HG02678 (cell line): ENCODE data around the gene ACTRT3.
"Not testable (repeated sequence)": the region's sequence is repeated elsewhere in the genome, so short reads cannot be mapped to it uniquely, and the experiment has no call there.

ENCODE experiments used
- ATAC-seq: cut with Tn5 transposase; IDR thresholded peaks from one replicate; pipeline ENCODE4 v1.9.1; 2021; ENCODE audit warnings: mild to moderate bottlenecking, moderate library complexity; ENCODE audit not compliant: unreplicated experiment

ACTRT3 gene

DNA sequence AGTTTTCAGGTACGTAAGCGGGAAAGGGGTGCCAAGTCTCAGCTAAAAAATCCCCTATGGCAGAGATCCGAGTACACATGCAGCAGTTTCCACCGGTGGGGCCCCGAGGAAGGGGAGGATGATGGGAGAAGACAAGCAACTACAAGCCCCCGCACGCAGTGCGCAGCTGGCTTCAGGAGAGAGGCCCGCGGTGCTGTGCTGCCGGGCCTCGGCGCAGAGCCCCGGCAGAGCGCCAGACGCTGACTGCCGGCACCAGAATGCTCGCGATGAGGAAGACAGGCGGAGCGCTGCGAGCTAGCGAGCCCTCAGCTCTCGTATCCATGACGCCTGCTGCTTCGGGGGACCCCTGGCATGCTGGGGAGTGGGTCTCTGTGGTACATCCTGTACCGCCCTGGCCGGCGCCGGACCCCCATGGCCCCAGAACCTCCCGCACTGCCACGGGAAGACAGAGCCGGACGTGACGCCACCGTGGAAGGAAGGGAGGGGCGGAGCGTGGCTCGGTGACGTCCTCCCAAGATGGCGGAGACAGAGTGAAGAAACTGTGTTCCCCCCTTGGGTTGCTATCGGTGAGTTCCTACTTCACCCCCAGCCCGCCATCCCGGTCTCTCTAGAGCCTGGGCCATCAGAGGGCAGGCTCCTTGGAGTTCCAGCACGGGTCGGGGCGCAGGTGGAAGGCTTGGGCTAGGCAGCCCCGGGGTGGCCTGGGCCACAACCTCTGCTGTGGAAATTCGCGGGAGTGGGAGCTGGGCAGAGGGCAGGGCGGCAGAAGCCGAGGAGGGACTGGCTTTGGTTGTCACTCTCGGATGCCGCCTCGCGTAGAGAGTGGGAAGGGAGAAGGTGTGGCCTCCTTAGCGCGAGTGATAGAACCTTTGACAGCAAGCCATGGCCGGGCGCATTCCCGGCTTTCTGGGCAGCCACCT lies 3.8 kb upstream of the ACTRT3 start, which contains the start of gene MYNN:
Gene MYNN, plus strand, starts transcription at position 500 of the 920 bp plus-strand sequence. CDS start 900 bp downstream, outside the sequence.
- peak; percentile 80 for ATAC-seq

DNA sequence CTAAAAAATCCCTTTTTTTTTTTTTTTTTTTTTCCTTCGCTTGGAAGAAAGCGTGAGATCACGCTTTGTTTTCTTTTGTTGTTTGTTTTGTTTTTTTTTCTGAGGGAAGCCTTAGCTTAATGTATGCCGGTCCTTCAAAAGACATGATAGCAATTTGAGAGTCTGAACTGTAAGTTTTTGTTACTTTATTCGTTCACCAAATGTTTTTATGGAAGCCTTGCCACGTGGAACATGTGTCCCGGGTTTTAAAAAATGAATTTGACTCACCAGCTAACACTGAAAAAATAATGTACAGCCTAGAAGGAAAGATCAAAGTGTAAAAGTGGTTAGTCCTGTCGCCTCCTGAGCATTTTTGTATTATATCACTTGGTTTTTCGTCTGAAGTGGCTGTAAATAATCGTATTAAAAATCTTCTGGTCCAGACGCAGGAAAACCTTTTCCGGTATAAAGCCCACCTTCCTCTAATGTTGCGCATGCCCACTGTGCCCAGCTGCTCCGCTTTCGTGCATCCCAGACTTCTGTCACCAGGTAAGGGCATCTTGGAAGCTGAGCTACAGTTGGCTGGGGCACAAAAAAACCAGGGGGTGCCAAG lies 3.0 kb upstream of the ACTRT3 start:
- peak; percentile 20 for ATAC-seq

DNA sequence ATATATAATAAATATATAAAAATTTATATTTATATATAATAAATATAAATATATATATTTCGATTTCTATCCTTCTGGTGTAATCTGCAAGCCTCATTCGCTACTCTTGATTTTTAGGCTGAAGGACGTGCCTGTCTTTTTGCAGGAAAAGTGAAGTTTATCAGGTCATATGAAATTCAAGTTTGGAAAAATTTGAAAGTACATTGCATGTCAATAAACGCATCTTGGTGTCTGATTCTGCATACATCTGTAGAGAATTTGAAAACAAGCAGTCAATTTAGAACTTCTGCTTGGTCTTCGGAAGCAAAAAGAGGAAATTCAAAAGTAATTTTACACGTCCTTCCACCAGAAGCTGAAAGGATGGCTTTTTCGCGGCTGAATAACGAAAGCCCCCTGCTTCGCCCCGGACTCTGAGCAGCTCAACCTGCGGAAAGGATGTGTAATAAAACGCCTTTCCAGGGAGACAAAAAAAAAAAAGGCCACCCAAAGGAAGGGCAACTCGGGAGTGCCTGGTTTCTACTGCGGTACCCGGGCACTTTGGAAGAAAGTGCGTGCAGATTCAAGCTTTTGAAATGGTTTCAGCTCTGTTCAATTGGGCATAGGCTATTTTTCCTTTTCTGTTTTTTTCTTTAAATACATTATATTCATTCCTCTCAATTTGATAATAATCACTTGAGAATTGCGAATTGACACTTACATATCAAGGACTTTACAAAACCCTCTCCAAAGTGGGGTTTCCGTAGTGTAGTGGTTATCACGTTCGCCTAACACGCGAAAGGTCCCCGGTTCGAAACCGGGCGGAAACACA lies 2.3 kb upstream of the ACTRT3 start:
- ATAC-seq: peak; percentile 16

DNA sequence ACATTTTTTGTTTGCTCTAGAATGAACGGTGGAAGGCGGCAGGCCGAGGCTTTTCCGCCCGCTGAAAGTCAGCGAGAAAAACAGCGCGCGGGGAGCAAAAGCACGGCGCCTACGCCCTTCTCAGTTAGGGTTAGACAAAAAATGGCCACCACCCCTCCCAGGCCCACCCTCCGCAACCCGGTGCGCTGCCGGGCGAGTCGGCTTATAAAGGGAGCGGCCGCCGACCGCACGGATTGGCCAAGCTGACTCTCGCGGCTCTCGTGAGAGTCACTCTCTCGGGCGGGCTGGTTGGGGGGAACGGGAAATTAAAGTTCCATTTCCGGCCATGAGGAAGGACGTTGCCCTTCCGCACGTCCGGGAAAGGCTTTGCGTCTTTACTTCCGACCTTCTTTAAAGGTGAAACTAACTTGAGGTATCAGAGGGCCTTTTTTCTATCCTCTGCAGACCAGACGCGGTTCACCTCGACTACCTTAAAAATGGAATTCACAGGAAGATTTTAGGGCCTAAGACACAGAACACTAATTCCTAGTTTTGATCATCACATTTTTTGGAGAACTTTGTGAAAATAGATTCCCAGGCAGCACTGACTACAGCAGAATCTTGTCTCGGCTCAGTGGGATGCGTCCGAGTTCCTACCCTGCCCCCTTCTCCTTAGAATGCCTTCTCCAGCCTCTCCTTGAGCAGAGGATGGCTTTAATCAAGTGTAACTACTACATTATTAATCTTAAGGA lies 4.3 kb downstream of the ACTRT3 start, which contains the start of gene TERC:
Gene TERC, minus strand, starts transcription at position 179 of the 731 bp plus-strand sequence.
- ATAC-seq: peak; percentile 80

DNA sequence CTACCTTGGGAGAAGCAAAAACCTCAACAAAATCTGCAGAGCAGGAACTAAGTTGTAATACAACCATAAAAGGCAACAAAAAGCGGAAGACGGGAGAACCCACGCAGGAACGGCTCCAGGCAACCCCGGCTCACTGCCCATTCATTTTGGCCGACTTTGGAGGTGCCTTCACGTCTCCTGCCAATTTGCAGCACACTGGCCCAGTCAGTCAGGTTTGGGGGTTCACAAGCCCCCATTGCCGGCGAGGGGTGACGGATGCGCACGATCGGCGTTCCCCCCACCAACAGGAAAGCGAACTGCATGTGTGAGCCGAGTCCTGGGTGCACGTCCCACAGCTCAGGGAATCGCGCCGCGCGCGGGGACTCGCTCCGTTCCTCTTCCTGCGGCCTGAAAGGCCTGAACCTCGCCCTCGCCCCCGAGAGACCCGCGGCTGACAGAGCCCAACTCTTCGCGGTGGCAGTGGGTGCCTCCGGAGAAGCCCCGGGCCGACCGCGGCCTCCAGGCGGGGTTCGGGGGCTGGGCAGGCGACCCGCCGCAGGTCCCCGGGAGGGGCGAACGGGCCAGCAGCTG lies 5.0 kb downstream of the ACTRT3 start:
- ATAC-seq: peak; percentile 36

DNA sequence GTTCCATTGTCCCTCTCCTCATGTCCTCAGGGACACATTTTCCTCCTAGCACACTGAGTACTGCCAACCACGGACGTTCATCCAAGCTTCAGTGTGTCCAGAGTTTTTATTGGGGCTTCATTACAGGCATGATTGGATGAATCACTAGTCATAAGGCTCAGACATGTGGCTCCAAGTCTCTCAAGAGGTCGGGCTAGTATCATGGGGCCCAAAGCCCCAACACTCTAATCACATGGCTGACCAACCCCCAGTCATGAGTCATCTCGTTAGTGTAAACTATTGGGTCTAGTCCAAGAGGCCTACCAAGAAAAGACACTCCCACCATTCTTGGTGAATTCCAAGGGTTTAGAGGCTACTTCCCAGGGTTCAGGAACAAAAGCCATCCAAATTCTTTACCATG lies 8.9 kb downstream of the ACTRT3 start:
- no peak for ATAC-seq

DNA sequence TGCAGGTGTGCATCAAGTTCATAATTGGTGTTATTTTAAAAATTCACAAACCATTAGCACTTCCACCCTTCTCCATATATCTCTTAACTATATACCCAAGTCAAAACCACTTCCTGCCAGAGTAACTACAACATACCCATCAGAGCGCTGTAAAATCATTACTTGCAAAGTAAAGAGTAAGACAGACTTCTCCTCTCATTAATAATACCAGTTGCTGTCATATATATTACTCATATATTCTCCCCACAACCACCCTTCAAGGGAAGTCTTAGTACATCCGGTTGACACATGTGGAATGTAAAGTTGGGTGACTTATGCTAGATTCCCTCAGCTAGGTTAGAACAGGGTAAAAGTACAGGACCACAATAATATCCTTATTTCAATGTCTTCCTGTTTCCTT lies 10.1 kb downstream of the ACTRT3 start:
- ATAC-seq: peak; percentile 62

DNA sequence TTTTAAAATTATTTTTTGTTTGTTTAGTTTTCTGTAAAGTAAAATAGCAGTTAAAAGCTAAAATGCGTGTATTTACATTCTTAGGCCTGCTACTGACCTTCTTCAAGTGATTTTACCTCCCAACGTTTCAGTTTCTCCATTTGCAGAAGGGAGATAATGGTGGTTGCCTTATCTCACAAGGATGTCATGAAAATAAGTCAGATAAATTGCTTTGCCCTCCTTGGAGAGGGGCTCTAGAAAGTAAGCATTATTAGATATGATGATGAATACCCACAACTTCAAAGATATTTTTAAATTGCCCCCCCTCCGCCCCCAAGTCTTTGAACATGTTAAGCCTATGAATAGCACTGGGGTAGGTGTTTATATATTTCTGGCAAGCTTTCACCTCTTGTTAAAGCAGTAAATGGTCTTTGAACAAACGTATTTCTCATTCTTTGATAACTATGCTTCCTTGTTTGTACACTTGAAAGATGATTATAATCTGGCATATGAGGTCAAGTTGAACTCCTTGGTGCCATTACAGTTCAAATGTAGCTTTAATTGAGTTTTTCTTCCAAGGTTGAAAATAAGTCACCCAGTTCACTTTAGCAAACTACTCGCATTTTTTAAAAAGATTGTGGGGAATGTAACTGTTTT lies 10.9 kb downstream of the ACTRT3 start:
- no peak for ATAC-seq

DNA sequence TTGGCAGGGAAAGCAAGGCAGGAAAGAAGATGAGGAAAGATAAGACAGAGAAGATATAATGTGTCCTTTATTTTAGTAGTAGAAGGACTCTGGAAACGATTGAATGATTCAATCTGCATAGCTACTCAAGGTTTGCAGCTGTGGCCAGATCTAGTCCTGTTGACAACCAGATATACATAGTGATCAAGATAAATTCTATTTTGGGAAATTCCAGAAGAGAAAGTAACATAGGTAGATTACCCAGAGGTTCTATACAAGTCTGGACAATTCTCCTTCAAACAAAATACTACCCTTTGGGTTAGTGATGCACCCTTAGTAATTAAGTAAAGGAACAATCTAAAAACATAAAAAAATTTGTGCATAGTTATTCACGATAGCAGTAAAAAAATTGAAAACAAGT lies 13.9 kb downstream of the ACTRT3 start:
- ATAC-seq: no peak

DNA sequence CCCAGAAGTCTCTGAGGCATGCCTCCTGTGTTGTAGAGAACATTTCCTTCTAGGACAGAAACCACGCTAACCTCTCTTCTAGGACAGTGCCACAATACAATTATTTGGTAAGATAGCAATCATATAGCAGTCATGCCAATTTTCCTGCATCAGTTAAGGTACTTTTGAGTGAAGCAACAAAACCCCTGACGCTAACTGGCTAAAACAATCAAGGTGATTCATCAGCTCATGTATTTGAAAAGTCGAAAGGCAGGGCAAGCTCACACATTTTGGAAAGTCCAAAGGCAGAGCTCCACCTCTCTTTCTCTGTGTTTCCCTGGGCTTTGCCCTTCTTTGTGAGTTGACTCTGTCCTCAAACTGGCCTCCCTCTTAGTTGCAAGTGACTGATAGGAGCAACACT lies 14.7 kb downstream of the ACTRT3 start:
- no peak for ATAC-seq

DNA sequence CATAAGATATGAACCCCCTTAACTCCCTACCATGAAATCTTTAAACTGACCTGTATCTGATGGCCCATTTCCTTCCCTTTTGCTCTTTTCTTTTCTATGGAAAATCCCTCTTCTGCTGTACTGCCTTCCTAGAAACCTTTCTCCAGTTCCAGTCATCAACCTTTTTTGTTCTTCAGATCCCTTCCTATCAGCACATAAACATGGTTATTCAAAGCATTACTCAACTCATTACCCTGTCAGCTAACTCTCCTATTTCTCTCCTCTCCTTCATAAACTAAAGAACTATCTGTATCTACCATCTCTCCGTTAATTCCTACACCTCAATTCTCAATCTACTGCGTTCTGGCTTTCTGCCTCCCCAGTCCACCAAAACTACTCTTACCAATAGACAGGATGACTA lies 17.5 kb downstream of the ACTRT3 start:
- ATAC-seq: no peak

DNA sequence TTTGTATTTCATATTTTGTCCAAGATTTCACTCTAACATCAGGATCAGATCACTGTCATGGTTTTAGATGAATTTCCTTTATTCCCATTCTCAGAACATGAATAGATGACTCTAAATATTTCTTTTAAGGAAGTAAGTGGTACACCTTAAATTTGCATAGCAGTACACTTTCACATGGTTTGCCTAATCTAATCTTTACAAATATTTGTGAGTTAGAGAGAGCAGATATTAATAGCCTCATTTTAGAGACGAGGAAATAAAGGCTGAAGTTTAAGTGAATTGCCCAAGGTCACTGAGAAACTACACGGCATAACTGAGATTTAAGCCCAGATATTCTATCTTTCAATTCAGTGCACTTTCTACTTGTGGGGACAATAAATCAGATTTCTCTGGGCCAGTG lies 18.7 kb downstream of the ACTRT3 start:
- ATAC-seq: no peak

DNA sequence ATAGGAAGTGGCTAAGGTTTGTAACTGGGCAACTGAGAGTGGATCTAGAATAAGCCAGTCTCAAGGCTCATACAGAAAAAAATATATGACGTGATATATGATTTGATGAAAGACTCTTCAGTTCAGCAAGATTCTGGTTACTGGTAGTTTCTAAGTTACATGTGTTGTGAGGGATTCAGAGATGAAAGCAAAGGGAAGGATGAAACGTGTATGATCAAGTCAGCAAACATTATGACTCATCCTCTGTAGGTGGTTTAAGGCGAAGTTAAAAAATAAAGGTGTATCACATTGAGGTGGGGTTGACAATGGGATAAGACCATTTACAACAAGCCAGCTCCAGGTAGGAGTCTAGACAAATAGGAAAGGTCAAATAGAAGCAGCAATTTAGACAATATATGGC lies 20.7 kb downstream of the ACTRT3 start:
- no peak for ATAC-seq

DNA sequence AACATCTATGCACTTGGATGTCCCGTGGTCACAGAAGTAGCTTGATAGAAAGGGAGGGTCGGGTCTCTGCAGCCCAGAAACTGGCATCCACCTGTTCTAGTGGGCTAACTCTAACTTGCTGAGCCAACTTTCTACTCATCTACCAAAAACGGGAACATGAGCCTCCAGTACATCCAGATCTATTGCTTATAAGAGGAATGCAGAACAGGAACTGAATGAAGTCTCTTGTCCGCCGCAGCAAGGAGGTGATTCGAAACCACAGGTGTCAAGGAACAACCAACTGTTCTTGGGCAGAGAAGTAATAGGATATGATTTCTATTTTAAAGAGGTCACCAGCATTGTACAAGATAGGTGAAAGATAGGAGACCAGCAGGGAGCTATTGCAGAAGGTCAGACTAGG lies 22.4 kb downstream of the ACTRT3 start:
- no peak for ATAC-seq

DNA sequence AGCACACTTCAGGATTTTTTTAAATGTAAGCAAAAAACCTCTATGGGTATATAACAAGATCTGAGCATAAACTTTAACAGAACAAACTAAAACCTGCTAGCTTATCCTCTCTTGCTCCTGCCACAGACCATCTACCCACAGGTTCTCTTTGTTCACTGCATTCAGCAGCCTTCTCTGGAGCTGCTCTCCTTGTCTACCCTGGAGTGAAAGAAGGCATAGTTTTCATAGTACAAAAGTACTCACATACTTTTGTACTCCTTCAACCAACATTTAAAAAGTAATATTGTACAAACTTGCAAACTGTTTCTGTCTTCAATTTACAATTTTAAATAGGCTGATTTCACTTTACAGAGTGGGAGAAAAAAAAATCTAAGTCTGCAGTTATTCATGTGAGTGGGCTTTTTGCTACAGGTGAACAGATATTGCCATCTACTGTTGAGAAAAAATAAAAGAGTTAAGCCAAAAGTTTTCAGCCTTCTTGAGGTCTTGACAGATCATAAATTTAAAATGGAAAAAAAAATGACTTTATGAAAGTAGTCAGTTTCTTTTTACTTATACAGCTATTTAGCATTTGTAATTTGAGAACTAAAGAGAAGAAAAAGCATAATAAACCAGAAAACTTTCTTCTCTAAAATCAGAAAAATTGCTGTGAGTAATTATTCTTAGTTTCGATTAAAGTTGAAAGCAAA lies 24.9 kb downstream of the ACTRT3 start:
- no peak for ATAC-seq

DNA sequence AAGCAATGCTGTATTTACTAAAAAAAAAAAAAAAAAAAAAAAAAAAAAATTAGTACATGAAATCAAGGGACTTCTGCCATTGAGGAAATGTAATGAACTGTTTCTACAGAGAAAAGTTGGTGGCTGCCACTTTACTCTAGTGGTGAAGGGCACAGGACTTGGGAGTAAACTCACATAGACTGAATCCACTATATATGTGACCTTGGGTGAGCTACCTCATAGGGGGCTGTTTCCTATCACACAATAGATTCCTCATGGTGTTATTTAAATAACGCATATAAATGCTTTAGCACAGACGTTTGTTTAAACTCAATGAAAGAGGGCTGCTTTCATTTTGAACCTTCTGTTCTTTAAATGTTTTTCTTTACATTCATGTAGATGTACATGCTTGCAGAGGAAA lies 30.3 kb downstream of the ACTRT3 start:
- no peak for ATAC-seq

DNA sequence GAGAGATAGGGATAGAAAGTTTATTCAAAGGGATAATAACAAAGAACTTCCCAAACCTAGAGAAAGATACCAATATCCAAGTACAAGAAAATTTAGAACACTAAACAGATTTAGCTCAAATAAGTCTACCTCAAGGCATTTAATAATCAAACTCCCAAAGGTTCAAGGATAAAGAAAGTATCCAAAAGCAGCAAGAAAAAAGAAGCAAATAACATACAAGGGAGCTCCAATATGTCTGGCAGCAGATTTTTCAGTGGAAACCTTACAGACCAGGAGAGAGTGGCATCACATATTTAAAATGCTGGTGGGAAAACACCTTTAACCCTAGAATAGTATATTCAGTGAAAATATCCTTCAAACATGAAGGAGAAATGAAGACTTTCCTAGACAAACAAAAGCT lies 37.5 kb downstream of the ACTRT3 start:
- not testable (repeated sequence) for ATAC-seq

DNA sequence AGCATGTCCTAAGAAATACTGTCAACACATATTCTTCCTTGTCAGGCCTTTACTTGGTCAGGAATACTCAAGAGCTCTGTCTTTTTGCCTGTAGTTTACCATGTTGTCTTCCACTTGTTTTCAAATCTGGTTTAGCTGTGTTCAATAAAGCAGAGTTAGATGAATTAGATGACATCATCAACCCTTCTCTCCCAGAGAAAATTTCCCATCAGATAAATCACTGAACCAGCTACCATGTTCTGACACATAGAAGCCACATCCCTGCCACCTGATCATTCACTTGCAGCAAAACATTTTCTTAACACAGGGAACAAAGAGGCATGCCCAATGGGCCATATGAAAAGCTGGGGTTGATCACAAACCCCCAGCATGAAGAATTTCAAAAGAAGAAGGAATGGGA lies 46.6 kb downstream of the ACTRT3 start:
- ATAC-seq: no peak

DNA sequence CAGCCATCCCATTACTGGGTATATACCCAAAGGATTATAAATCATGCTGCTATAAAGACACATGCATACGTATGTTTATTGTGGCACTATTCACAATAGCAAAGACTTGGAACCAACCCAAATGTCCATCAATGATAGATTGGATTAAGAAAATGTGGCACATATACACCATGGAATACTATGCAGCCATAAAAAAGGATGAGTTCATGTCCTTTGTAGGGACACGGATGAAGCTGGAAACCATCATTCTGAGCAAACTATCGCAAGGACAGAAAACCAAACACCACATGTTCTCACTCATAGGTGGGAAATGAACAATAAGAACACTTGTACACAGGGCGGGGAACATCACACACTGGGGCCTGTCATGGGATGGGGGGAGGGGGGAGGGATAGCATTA lies 50.9 kb downstream of the ACTRT3 start:
- ATAC-seq: not testable (repeated sequence)
